ENCODE data around the gene CCDC149. TPM values are rescaled to one million over a fixed set of nuclear protein-coding genes. Genes with fewer than 3 reads are reported as not detected.

The CCDC149 gene
- total RNA-seq, 1 donor from 2014 or later = 20.6 TPM

DNA sequence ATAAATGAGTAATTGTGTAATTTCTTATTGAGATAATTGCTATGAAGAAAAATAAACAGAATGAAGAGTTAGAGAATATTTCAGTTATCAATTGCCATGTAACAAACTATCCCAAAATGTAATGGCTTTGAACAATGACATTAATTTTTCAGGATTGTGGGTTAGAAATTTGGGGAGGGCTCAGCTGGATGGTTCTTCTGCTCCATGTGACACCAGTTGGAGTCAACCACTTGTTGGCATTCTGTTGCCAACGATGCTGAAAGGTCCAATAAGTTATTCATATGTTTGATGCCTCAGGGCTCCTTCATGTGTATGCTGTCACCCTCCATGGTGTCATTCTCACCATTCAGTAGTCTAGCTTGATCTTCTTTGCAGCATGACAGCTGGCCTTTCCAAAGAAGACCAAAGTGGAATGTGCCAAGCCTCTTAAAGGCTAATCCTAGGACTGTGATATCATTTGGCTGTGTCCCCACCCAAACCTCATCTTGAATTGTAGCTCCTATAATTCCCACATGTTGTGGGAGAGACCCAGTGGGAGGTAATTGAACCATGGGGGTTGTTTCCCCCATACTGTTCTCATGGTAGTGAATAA lies 20.9 kb upstream of the CCDC149 start:
- no peak for DNase-seq (ENCODE audit: extremely low spot score, unreplicated experiment)

DNA sequence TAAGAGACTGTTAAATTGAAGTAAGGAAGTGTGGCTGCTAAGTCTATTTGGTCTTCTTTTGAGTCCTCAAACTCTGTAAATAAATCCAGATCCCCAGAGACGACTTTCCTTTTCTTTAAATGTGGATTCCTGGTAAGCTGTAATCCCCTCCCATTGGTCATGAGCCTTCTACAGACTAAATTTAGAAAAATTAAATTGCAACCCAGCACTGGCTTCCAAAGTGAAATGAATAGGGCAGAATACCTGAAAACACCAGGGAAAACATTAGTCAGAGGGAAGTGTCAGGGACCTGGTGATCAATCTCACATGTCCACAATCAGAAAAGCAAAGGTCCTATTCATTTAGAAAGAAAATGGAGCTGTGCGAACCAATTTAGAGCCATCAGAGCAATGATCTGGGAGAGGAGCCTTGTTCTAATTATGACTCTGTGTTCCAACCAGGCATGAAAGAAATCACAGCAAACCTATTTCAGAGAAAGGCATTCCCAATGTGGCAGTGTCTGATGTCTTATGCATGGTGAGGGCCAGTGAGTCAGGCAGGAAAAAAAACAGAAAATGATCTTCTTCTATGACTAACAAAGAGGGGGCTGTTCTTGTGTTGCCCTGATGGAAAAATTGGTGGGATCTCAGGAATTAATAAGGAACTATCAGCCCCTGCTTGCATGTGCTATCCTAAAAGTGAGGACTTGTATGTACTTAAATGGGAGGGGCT lies 19.8 kb upstream of the CCDC149 start:
- H3K27ac Mint-ChIP-seq (ENCODE audit: unreplicated experiment) = no peak overlapping the region

More for the DNA sequence above, 20.9 kb upstream of the CCDC149 start:
- H3K36me3 Mint-ChIP-seq (ENCODE audit: unreplicated experiment) = no peaks in the 10 kb centered on the region
- H3K9me3 Mint-ChIP-seq (ENCODE audit: unreplicated experiment) = peaks cover 12% of the 10 kb centered on the region
- H3K4me1 Mint-ChIP-seq (ENCODE audit: unreplicated experiment) = peaks cover 6% of the 10 kb centered on the region
- H3K4me3 Mint-ChIP-seq (ENCODE audit: unreplicated experiment) = no peak overlapping the region
- TF ChIP-seq, protein P1, sequence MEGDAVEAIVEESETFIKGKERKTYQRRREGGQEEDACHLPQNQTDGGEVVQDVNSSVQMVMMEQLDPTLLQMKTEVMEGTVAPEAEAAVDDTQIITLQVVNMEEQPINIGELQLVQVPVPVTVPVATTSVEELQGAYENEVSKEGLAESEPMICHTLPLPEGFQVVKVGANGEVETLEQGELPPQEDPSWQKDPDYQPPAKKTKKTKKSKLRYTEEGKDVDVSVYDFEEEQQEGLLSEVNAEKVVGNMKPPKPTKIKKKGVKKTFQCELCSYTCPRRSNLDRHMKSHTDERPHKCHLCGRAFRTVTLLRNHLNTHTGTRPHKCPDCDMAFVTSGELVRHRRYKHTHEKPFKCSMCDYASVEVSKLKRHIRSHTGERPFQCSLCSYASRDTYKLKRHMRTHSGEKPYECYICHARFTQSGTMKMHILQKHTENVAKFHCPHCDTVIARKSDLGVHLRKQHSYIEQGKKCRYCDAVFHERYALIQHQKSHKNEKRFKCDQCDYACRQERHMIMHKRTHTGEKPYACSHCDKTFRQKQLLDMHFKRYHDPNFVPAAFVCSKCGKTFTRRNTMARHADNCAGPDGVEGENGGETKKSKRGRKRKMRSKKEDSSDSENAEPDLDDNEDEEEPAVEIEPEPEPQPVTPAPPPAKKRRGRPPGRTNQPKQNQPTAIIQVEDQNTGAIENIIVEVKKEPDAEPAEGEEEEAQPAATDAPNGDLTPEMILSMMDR (IDR thresholded peaks at IDR 0.05) = no peak
- H3K27ac Mint-ChIP-seq (ENCODE audit: unreplicated experiment) = no peak overlapping the region
- H3K27me3 Mint-ChIP-seq (ENCODE audit: unreplicated experiment) = peaks cover 15% of the 10 kb centered on the region

DNA sequence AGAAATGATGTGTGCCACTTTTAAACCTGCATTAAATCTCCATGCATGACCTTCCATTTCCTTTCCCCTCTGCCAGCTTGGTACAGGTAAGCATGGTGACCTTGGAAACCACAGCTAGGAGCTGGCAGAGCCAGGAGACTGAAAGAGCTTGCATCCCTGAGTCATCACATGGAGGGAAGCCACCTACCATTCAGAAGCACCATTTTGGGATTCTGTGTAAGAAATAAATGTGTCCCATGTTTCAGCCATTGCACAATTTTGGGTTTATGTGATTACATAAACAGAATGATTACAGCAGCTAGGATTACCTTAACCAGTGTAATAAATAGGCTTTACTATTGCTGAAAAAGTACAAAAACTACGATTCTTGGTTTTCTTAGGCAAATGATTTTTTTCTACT lies 17.3 kb upstream of the CCDC149 start:
- H3K27me3 Mint-ChIP-seq (ENCODE audit: unreplicated experiment) = peaks cover 28% of the 10 kb centered on the region
- H3K4me1 Mint-ChIP-seq (ENCODE audit: unreplicated experiment) = peaks cover 6% of the 10 kb centered on the region
- DNase-seq (ENCODE audit: extremely low spot score, unreplicated experiment) = no peak
- no peak overlapping the region for H3K27ac Mint-ChIP-seq (ENCODE audit: unreplicated experiment)
- TF ChIP-seq, protein P1 (IDR thresholded peaks at IDR 0.05) = no peak
- H3K9me3 Mint-ChIP-seq (ENCODE audit: unreplicated experiment) = peaks cover 8% of the 10 kb centered on the region
- H3K36me3 Mint-ChIP-seq (ENCODE audit: unreplicated experiment) = no peaks in the 10 kb centered on the region
- H3K4me3 Mint-ChIP-seq (ENCODE audit: unreplicated experiment) = no peak overlapping the region

More for the DNA sequence above, 19.8 kb upstream of the CCDC149 start:
- H3K4me3 Mint-ChIP-seq (ENCODE audit: unreplicated experiment) = no peak overlapping the region
- peaks cover 6% of the 10 kb centered on the region for H3K4me1 Mint-ChIP-seq (ENCODE audit: unreplicated experiment)
- H3K9me3 Mint-ChIP-seq (ENCODE audit: unreplicated experiment) = peaks cover 12% of the 10 kb centered on the region
- H3K36me3 Mint-ChIP-seq (ENCODE audit: unreplicated experiment) = no peaks in the 10 kb centered on the region
- TF ChIP-seq, protein P1 (IDR thresholded peaks at IDR 0.05) = no peak
- no peak for DNase-seq (ENCODE audit: extremely low spot score, unreplicated experiment)
- H3K27me3 Mint-ChIP-seq (ENCODE audit: unreplicated experiment) = peaks cover 25% of the 10 kb centered on the region

DNA sequence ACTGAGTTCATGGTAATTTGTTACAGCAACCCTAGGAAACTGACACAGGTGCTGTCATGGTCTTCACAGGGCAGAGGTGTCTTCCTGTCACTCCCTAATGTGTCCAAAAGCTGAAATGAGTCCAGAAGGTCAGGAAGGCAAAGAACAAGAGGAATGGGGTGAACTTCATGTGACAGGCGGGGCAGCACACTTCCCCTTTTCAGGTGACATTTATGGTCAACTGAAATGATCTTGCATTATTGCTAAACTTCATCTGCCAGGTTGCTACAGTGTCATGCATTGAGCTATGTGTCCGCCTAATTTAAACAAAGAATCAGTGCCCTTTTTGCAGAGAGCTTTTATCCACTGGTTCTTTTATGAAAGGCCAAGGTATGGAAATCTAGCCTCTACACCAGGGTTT lies 15.9 kb upstream of the CCDC149 start:
- Mint-ChIP-seq H3K4me3 (ENCODE audit: unreplicated experiment) (no peak overlapping the region), H3K36me3 (ENCODE audit: unreplicated experiment) (no peaks in the 10 kb centered on the region), H3K27ac (ENCODE audit: unreplicated experiment) (no peak overlapping the region), H3K27me3 (ENCODE audit: unreplicated experiment) (peaks cover 26% of the 10 kb centered on the region), H3K9me3 (ENCODE audit: unreplicated experiment) (no peaks in the 10 kb centered on the region), H3K4me1 (ENCODE audit: unreplicated experiment) (peaks cover 6% of the 10 kb centered on the region)
- DNase-seq (ENCODE audit: extremely low spot score, unreplicated experiment) = no peak
- TF ChIP-seq, protein P1 (IDR thresholded peaks at IDR 0.05) = no peak

DNA sequence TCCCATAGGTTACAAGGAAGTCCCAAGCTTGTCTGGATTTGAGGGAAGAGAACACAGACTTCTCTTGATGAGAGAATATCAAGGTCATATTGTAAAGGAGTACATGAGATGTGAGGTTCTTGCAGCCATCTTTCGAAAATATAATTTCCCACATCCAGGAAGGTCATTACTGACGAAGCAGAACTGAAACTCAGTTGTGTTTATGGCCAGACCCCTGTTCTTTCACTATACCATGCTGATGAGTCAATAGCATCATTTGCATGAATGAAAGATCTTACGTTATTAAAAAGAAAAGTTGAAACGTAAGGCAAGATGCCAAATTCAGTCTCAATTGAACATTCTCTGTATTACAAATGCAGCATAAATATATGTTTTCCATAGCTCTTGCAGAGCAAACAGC lies 14.2 kb upstream of the CCDC149 start:
- no peaks in the 10 kb centered on the region for H3K36me3 Mint-ChIP-seq (ENCODE audit: unreplicated experiment)

More for the DNA sequence above, 14.2 kb upstream of the CCDC149 start:
- TF ChIP-seq, protein P1 (IDR thresholded peaks at IDR 0.05) = no peak
- no peak for DNase-seq (ENCODE audit: extremely low spot score, unreplicated experiment)
- H3K27ac Mint-ChIP-seq (ENCODE audit: unreplicated experiment) = no peak overlapping the region
- no peak overlapping the region for H3K4me3 Mint-ChIP-seq (ENCODE audit: unreplicated experiment)
- peaks cover 29% of the 10 kb centered on the region for H3K27me3 Mint-ChIP-seq (ENCODE audit: unreplicated experiment)
- H3K9me3 Mint-ChIP-seq (ENCODE audit: unreplicated experiment) = no peaks in the 10 kb centered on the region
- H3K4me1 Mint-ChIP-seq (ENCODE audit: unreplicated experiment) = no peaks in the 10 kb centered on the region

All from osteocyte (in vitro differentiated cells).